Testis (tissue), 5 donors: ENCODE results near the gene AOX1. TPM values are rescaled to one million over a fixed set of nuclear protein-coding genes. Genes with fewer than 3 reads are reported as not detected.
A peak's percentile ranks its signal among the peaks of the same experiment; 100 is the strongest.
"Not testable (repeated sequence)": the region's sequence is repeated elsewhere in the genome, so short reads cannot be mapped to it uniquely, and the experiment has no call there.

Experiments
- DNase-seq: peaks from one replicate; pipeline ENCODE4 v3.0.0-alpha.2; 2019
- H3K27ac ChIP-seq, 2 donors: fragments of 200-600 bp; sonication (generic); one replicate each; pipeline ENCODE4 v1.5.1; 2019
- H3K27me3 ChIP-seq: fragments of 200-600 bp; sonication (generic); one replicate; pipeline ENCODE4 v1.5.1; 2019
- H3K36me3 ChIP-seq: fragments of 200-600 bp; sonication (generic); one replicate; pipeline ENCODE4 v1.5.1; 2017; ENCODE audit warnings: low read depth; ENCODE audit errors: missing control alignments
- H3K4me1 ChIP-seq: fragments of 200-600 bp; sonication (generic); one replicate; pipeline ENCODE4 v1.5.1; 2019
- H3K4me3 ChIP-seq, 2 donors: fragments of 200-600 bp; sonication (generic); one replicate each; pipeline ENCODE4 v1.5.1; 2017 to 2019
- H3K9me3 ChIP-seq: fragments of 200-600 bp; sonication (generic); one replicate; pipeline ENCODE4 v1.5.1; 2017
- CTCF ChIP-seq, 3 experiments: fragments of 450-650 bp in 2 of 3; fragments of 200-600 bp in 1 of 3; sonication (generic) in 1 of 3; IDR thresholded peaks; one replicate each; pipeline ENCODE4 v1.5.1; 2016 to 2019; ENCODE audit warnings: antibody characterized with exemption in 3 of 3, mild to moderate bottlenecking in 2 of 3, moderate library complexity in 1 of 3
- POLR2A ChIP-seq: fragments of 450-650 bp; IDR thresholded peaks from one replicate; pipeline ENCODE4 v1.6.1; 2017; ENCODE audit warnings: antibody characterized with exemption, mild to moderate bottlenecking, moderate library complexity
- WGBS, 2 donors: methylation state at CpG; one replicate each; pipeline ENCODE4 v1.1.5; 2018; 5-methylcytosine and 5-hydroxymethylcytosine counted together
- intact Hi-C: fragments of 100-400 bp; cut with DNase I; formaldehyde crosslinking; loops from one replicate; pipeline ENCODE4 v1.15.1; 2023; ENCODE audit warnings: low total_unique reads
- long read RNA-seq, 2 donors: transcript quantifications; one replicate each; lab custom pipeline, GENCODE V29; 2026
- polyA plus RNA-seq: library from polyadenylated mRNA; stranded (reverse); fragments of 350-450 nt; fragmentation: Illumina TruSeq; extraction: RNeasy Lipid Tissue Mini Kit (QIAGEN cat#74804); gene quantifications from one replicate; pipeline ENCODE4 v1.2.3, GENCODE V29; 2014; ENCODE audit warnings: low read depth, low replicate concordance; ENCODE audit not compliant: insufficient read depth
- total RNA-seq, 2 donors: library from RNA; depleted of rRNA; stranded (reverse); fragments of >200 nt; gene quantifications; one replicate each; pipeline ENCODE4 v1.2.3, GENCODE V29; 2016

The AOX1 gene
- total RNA-seq, result 10 to 100 TPM; 28.7 to 29.4 TPM
- polyA plus RNA-seq, result 34.1 TPM
- long read RNA-seq, donor 1, result 0 reads
- long read RNA-seq, donor 2, result 0 reads

- 0 to 3% methylated on average over 23 to 62 of the region's 62 CpGs for WGBS, 2 donors
- Histone ChIP-seq H3K9me3 (no peaks in the 10 kb centered on the region), H3K4me3 (peak within 1 kb of the TSS; percentile 66 to 68), H3K4me1 (peaks cover 18% of the 10 kb centered on the region), H3K36me3 (no peaks in the 10 kb centered on the region), H3K27ac (peak within 1 kb of the TSS; percentile 85 to 87), H3K27me3 (no peaks in the 10 kb centered on the region)
- TF ChIP-seq CTCF (IDR thresholded peaks at IDR 0.05) (no peak), POLR2A (no peak)
- DNase-seq, result peak; percentile 84
- intact Hi-C loops, result loop anchor here (10.0 kb wide), 1 partner anchor 109 kb away; no protein-coding TSS in a partner anchor
Observed at GRCh38 chr2:200585730-200586643, at the start of gene AOX1. AOX1 (plus strand) TSS chr2:200586014; CDS start chr2:200586109, 95 bp downstream.

GRCh38 chr2:200538139-200538538 lies 47.7 kb upstream of the AOX1 start:
- no peaks in the 10 kb centered on the region for H3K9me3 ChIP-seq
- no peak for TF ChIP-seq POLR2A
- no peak for TF ChIP-seq CTCF (IDR thresholded peaks at IDR 0.05)

DNA sequence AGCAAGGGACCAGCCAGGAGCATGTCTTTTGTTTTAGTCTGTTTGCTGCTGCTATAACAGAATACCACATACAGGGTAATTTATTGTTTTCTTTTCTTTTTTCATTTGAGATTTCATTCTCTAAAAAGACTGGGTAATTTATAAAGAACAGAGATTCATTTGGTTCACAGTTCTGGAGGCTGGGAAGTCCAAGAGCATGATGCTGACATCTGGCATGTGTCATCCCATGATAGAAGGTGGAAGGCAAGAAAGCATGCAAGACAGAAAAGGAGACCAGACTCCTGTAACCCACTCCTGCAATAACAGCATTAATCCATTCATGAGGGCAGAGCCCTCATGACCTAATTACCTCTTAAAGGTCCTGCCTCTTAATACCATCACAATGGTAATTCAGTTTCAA lies 45.0 kb upstream of the AOX1 start:
- Histone ChIP-seq H3K4me3 (no peak overlapping the region), H3K27ac (no peak overlapping the region), H3K9me3 (no peaks in the 10 kb centered on the region), H3K36me3 (no peaks in the 10 kb centered on the region), H3K4me1 (no peaks in the 10 kb centered on the region), H3K27me3 (no peaks in the 10 kb centered on the region)
- no peak for TF ChIP-seq POLR2A
- TF ChIP-seq CTCF (IDR thresholded peaks at IDR 0.05), result no peak
- DNase-seq, result no peak
- intact Hi-C loops, result no loop called here

More at GRCh38 chr2:200538139-200538538, 47.7 kb upstream of the AOX1 start:
- Histone ChIP-seq H3K4me3 (no peak overlapping the region), H3K36me3 (no peaks in the 10 kb centered on the region), H3K27ac (no peak overlapping the region), H3K27me3 (no peaks in the 10 kb centered on the region), H3K4me1 (no peaks in the 10 kb centered on the region)
- WGBS, 2 donors, result 95 to 97% methylated on average over 1 of the region's 1 CpG
- DNase-seq, result no peak
- intact Hi-C loops, result no loop called here

GRCh38 chr2:200566596-200566995 lies 19.2 kb upstream of the AOX1 start:
- DNase-seq, H3K27ac ChIP-seq, H3K27me3 ChIP-seq, H3K9me3 ChIP-seq, H3K4me3 ChIP-seq, H3K4me1 ChIP-seq, H3K36me3 ChIP-seq, intact Hi-C loops: not testable (repeated sequence)
- 92 to 93% methylated on average over 12 of the region's 12 CpGs for WGBS, 2 donors

DNA sequence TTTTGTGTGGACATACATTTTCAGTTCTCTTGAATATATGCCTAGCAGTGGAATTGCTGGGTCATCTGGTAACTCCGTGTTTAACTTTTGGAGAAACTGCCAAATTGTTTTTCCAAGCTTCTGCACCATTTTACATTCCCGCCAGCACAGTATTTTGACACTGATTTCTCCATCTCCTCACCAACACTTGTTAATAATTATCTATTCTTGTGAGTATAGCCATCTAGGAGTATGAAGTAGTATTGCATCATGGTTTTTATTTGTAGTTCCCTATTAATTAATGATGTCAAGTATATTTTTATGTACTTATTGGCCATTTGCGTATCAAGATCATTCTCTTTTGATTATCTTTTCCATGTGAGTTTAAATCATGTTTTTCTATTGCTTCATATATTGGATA lies 17.9 kb upstream of the AOX1 start:
- intact Hi-C loops, result no loop called here
- no peaks in the 10 kb centered on the region for H3K36me3 ChIP-seq
- H3K9me3 ChIP-seq, result no peaks in the 10 kb centered on the region
- no peak for DNase-seq
- H3K27me3 ChIP-seq, result no peaks in the 10 kb centered on the region
- no peak overlapping the region for H3K4me3 ChIP-seq
- no peak overlapping the region for H3K27ac ChIP-seq
- TF ChIP-seq CTCF (IDR thresholded peaks at IDR 0.05) (no peak), POLR2A (no peak)
- no peaks in the 10 kb centered on the region for H3K4me1 ChIP-seq
- WGBS, 2 donors, result 92 to 93% methylated on average over 3 of the region's 3 CpGs
